NCI-H526 (cell line): ENCODE results near the gene TNPO3.

Experiments
- DNase-seq, 2 experiments: peaks; one replicate each; lab custom pipeline; 2025; lab: John Stamatoyannopoulos, UW

Gene TNPO3

GRCh38 chr7:128906766-128907559 lies 147.9 kb downstream of the TNPO3 start:
- DNase-seq: no peak

- DNase-seq: no peak
These were observed 148.7 kb downstream of the TNPO3 start for GRCh38 chr7:128906001-128906765.

GRCh38 chr7:128904381-128905197 lies 150.3 kb downstream of the TNPO3 start:
- peak; percentile 42 to 83 for DNase-seq
